PFSK-1 (cell line): ENCODE data around the gene RGS3.

ENCODE experiments used
- FOXP2 ChIP-seq: optimal IDR thresholded peaks from 2 replicates; pipeline ENCODE3; 2011; ENCODE audit warnings: borderline replicate concordance, control low read depth, inconsistent platforms; ENCODE audit not compliant: insufficient read depth; ENCODE audit errors: extremely low read length, extremely low read depth
- POLR2AphosphoS5 ChIP-seq: IDR thresholded peaks from 2 replicates; pipeline ENCODE4 v1.6.1; 2012; ENCODE audit warnings: low read depth, mild to moderate bottlenecking, control low read depth, low read length, moderate library complexity
- REST ChIP-seq, 2 experiments: IDR thresholded peaks; 2 replicates each; pipeline versions ENCODE4 v1.6.1 to v1.8.0; 2011 to 2012; ENCODE audit warnings: low read depth in 2 of 2, low read length in 2 of 2, control low read depth in 1 of 2, inconsistent platforms in 1 of 2, mild to moderate bottlenecking in 1 of 2, moderate library complexity in 1 of 2; ENCODE audit not compliant: insufficient read depth in 1 of 2
- SIN3A ChIP-seq: IDR thresholded peaks from 2 replicates; pipeline ENCODE4 v1.6.1; 2012; ENCODE audit warnings: mild to moderate bottlenecking, low read length, moderate library complexity, borderline replicate concordance; ENCODE audit not compliant: insufficient read depth
- TAF1 ChIP-seq: IDR thresholded peaks from 2 replicates; pipeline ENCODE4 v1.6.1; 2012; ENCODE audit warnings: low read length, control low read depth, borderline replicate concordance; ENCODE audit not compliant: insufficient read depth

Gene RGS3

DNA sequence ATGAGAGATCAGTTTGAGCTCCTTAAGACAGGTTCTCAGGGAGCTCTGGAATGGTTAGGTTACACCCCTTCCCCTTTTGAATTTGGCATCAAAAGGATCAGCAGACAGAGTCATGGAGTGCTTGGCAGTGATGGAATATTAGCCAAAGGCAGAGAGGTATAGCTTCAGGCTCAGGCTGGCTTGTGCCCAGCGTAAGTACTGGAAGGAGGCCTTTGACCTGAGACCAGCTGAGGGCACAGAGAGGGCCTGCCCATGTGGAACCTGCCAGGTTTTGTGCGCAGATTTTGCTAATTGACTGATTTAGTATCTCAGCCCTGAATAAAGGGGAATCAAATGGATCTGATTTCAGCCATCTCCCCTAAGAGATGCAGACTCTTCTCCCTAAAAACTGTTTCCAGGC is 81.5 kb downstream of the RGS3 start:
- no peak for TF ChIP-seq REST (IDR thresholded peaks at IDR 0.05; ENCODE audit: insufficient read depth in 1 of 2, low read depth in 2 of 2, low read length in 2 of 2)
- no peak for TF ChIP-seq TAF1
- no peak for TF ChIP-seq FOXP2

GRCh38 chr9:113546566-113546965 is 83.0 kb downstream of the RGS3 start:
- TF ChIP-seq TAF1: no peak
- no peak for TF ChIP-seq FOXP2
- no peak for TF ChIP-seq REST (IDR thresholded peaks at IDR 0.05; ENCODE audit: insufficient read depth in 1 of 2, low read depth in 2 of 2, low read length in 2 of 2)
- TF ChIP-seq SIN3A: no peak
- TF ChIP-seq POLR2AphosphoS5: no peak

DNA sequence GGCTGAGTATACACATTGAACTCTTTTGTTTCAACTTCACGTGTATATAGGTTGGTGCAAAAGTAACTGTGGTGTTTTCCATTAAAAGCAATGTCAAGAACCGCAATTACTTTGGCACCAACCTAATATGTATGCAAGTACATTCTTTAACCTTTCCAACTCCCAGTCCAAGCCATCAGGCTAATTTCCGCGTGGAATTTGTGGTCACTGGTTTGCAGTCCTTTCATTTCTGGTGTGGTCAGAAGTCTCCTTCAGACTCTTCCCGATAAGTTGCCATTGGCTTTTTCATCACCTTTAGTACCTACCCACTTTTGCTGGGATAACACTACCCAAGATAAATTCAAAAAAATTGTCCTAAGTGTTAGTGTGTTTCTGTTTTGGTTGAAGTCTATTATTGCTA is 84.0 kb downstream of the RGS3 start:
- no peak for TF ChIP-seq POLR2AphosphoS5
- no peak for TF ChIP-seq TAF1
- no peak for TF ChIP-seq SIN3A

DNA sequence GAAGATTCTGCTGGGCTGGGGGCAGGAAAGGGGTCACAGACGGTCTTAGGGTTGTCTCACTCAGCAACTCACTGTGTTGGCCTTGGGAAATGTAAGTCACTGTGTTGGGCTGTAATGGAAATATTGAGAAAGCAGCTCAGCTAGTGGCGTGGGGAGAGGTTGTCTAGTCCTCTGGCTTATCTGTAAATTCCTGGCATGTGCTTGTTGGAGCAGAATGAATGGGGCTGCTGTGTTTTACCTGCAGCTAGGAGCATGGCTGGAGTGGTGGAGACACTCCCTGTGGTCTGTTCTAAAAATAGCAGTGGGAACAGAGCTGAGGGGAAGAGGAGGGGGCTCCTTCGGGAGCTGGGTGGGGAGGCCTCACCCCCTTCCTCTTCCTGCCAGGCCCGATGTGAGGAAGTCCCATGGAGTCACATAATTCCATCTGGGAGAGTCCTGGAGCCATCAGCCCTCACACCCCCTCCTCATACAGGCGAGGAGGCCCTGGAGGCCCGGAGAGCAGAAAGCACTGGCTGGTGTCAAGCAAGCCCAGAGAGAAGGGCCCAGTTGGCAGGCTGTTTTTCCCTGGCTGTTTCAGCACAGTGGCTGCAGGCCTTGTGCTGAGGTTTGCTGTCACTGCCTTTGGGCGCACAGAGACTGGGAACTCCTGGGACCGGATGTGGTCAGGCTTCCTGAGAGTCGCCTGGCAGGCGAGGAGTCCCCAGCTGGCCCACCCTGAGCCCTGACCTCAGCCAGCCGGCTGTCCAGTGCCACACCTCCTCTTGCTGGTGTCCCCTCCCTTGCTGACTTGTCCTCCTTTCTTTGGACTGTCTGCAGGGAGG is 84.9 kb downstream of the RGS3 start:
- TF ChIP-seq REST (IDR thresholded peaks at IDR 0.05; ENCODE audit: insufficient read depth in 1 of 2, low read depth in 2 of 2, low read length in 2 of 2) (no peak), FOXP2 (no peak), TAF1 (no peak), SIN3A (no peak), POLR2AphosphoS5 (no peak)

GRCh38 chr9:113556877-113557593 is 93.5 kb downstream of the RGS3 start:
- TF ChIP-seq SIN3A (no peak), FOXP2 (no peak), TAF1 (no peak), POLR2AphosphoS5 (no peak), REST (IDR thresholded peaks at IDR 0.05; ENCODE audit: insufficient read depth in 1 of 2, low read depth in 2 of 2, low read length in 2 of 2) (no peak)
